ENCODE results near the gene TAS2R43. TPM values are rescaled to one million over a fixed set of nuclear protein-coding genes. Genes with fewer than 3 reads are reported as not detected.

TAS2R43 gene
- total and polyA plus RNA-seq, 2 of the 4 experiments (the other 2 are of a cell fraction), result 0.90 TPM; not detected in 1

DNA sequence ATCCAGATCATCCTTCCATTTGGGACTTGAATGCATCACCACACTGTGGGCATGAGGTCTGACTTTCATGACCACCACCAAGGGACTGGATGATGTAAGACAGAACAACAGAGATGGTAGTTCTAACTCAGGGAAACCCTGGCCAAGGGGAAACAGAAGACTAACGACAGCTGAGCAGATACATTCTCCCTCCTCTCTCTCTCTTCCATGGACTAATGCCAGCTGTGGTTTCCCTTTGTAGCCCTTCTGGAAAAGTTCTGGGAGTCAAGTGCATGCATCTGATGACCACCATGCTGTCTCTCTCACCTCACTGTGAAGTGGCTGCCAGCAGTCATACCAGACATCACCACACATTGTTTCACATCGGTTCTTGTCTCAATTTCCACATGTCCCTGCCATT is 38.9 kb upstream of the TAS2R43 start:
- Histone ChIP-seq H3K4me3 (ENCODE audit: insufficient read depth, low read depth, low read length) (no peak overlapping the region), H2BK15ac (ENCODE audit: low read depth, low read length) (no peak overlapping the region), H2BK5ac (ENCODE audit: low read depth, low read length, poor library complexity, severe bottlenecking) (no peak overlapping the region), H4K8ac (ENCODE audit: low read depth in 2 of 2, low read length in 2 of 2) (no peak overlapping the region), H3K4me1 (ENCODE audit: control insufficient read depth, insufficient read depth, low read length) (no peaks in the 10 kb centered on the region), H3K27me3 (ENCODE audit: control insufficient read depth, insufficient read depth, low read length) (no peaks in the 10 kb centered on the region), H3K56ac (ENCODE audit: extremely low read depth, insufficient read depth, low read length) (no peak overlapping the region), H4K5ac (ENCODE audit: low read depth, low read length) (no peak overlapping the region), H3K18ac (ENCODE audit: low read depth, low read length) (no peak overlapping the region), H2AFZ (replicated peaks; ENCODE audit: low read length, poor library complexity) (no peak overlapping the region), H3K23ac (ENCODE audit: low read depth, low read length) (no peak overlapping the region), H3K9ac (ENCODE audit: low read depth, low read length) (no peak overlapping the region), H3K14ac (replicated peaks; ENCODE audit: low read depth, low read length) (no peak overlapping the region), H3K4ac (ENCODE audit: low read depth, low read length) (no peak overlapping the region), H3K4me2 (ENCODE audit: low read depth, low read length) (no peak overlapping the region), H3K9me3 (ENCODE audit: control insufficient read depth, insufficient read depth, low read length) (no peaks in the 10 kb centered on the region), H2BK20ac (ENCODE audit: low read depth, low read length) (no peak overlapping the region), H2BK120ac (ENCODE audit: low read depth, low read length) (no peak overlapping the region), H4K91ac (ENCODE audit: insufficient read depth, low read depth, low read length) (no peak overlapping the region), H3K27ac (ENCODE audit: insufficient read depth, low read length) (no peak overlapping the region), H3K36me3 (ENCODE audit: control insufficient read depth, insufficient read depth, low read length) (peaks cover 1% of the 10 kb centered on the region; the same call in 1 of the 2 replicates), H2AK5ac (ENCODE audit: low read depth, low read length) (no peak overlapping the region), H3K79me1 (ENCODE audit: low read depth in 1 of 2, low read length in 2 of 2) (peaks cover 21 to 39% of the 10 kb centered on the region in 2 experiments), H4K20me1 (ENCODE audit: insufficient read depth, low read length) (peaks cover 9% of the 10 kb centered on the region), H2AK9ac (replicated peaks; ENCODE audit: low read depth, low read length, poor library complexity) (no peak overlapping the region), H3K9me1 (ENCODE audit: insufficient read depth, low read length) (0 out of 2 replicates have a peak, but pooled peaks cover 3% of the 10 kb centered on the region)
- ChIA-PET CTCF (no interaction called here), POLR2A (ENCODE audit: unreplicated experiment) (no interaction called here)
- BruUV-seq (replicated peaks), result no TSS peak
- ATAC-seq (ENCODE audit: low read depth) (no peak), DNase-seq (no peak)
- no CpG with 5 or more reads among the region's 2 CpGs for WGBS, 2 experiments (ENCODE audit: extremely low coverage in 2 of 2, insufficient read length in 1 of 2)
- dilution Hi-C loops (cut with HindIII; ENCODE audit: low sequenced_read_pairs, unreplicated experiment) (no loop called here), intact Hi-C loops (cut with micrococcal nuclease) (no loop called here), in situ Hi-C loops (cut with MboI; ENCODE audit: low sequenced_read_pairs) (no loop called here)
- TF ChIP-seq CEBPB (IDR thresholded peaks at IDR 0.05; ENCODE audit: low read depth, low read length) (no peak), MXI1 (IDR thresholded peaks at IDR 0.05; ENCODE audit: borderline replicate concordance, low read depth, low read length) (no peak)
- TF ChIP-seq, protein P1, sequence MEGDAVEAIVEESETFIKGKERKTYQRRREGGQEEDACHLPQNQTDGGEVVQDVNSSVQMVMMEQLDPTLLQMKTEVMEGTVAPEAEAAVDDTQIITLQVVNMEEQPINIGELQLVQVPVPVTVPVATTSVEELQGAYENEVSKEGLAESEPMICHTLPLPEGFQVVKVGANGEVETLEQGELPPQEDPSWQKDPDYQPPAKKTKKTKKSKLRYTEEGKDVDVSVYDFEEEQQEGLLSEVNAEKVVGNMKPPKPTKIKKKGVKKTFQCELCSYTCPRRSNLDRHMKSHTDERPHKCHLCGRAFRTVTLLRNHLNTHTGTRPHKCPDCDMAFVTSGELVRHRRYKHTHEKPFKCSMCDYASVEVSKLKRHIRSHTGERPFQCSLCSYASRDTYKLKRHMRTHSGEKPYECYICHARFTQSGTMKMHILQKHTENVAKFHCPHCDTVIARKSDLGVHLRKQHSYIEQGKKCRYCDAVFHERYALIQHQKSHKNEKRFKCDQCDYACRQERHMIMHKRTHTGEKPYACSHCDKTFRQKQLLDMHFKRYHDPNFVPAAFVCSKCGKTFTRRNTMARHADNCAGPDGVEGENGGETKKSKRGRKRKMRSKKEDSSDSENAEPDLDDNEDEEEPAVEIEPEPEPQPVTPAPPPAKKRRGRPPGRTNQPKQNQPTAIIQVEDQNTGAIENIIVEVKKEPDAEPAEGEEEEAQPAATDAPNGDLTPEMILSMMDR (conservative IDR thresholded peaks at IDR 0.05; ENCODE audit: low read depth, low read length), result no peak
- TF ChIP-seq, protein P2, sequence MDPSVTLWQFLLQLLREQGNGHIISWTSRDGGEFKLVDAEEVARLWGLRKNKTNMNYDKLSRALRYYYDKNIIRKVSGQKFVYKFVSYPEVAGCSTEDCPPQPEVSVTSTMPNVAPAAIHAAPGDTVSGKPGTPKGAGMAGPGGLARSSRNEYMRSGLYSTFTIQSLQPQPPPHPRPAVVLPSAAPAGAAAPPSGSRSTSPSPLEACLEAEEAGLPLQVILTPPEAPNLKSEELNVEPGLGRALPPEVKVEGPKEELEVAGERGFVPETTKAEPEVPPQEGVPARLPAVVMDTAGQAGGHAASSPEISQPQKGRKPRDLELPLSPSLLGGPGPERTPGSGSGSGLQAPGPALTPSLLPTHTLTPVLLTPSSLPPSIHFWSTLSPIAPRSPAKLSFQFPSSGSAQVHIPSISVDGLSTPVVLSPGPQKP (IDR thresholded peaks at IDR 0.05; ENCODE audit: borderline replicate concordance, low read depth, low read length), result no peak

Data from IMR-90 (cell line).